ENCODE results near the gene HS1BP3.

GRCh38 chr2:20570249-20570648 lies 80.6 kb downstream of the HS1BP3 start:
- TF ChIP-seq CTCF (conservative IDR thresholded peaks at IDR 0.05 in 1 of 2, IDR thresholded peaks at IDR 0.05 in 1 of 2; ENCODE audit: extremely low read depth in 1 of 2, insufficient read depth in 1 of 2, low read depth in 1 of 2, low read length in 2 of 2) (no peak), EZH2 (IDR thresholded peaks at IDR 0.05; ENCODE audit: borderline replicate concordance, low read length) (no peak)
